ENCODE measurements around the gene CPEB3. TPM values are rescaled to one million over a fixed set of nuclear protein-coding genes. Genes with fewer than 3 reads are reported as not detected.

Gene CPEB3
- total and polyA plus RNA-seq, 9 of the 15 experiments (the other 6 are each of a cell fraction or from before 2014, with no cell fraction given): 0.15 to 1.2 (median 0.51) TPM

- Histone ChIP-seq H3K27me3 (ENCODE audit: control insufficient read depth in 2 of 2, insufficient read depth in 2 of 2, low read length in 2 of 2) (no peaks in the 10 kb centered on the region), H2AFZ (ENCODE audit: low read depth, low read length) (no peak overlapping the region), H3K9me3 (replicated peaks; ENCODE audit: control insufficient read depth, insufficient read depth, low read depth, low read length) (no peaks in the 10 kb centered on the region), H3K4me2 (ENCODE audit: insufficient read depth, low read length) (no peak overlapping the region), H3K27ac (ENCODE audit: extremely low read depth, low read depth, low read length) (no peak overlapping the region), H3K9ac (ENCODE audit: insufficient read depth in 1 of 2, low read depth in 2 of 2, low read length in 2 of 2) (no peak overlapping the region), H3K36me3 (ENCODE audit: control insufficient read depth, insufficient read depth, low read length) (peaks cover 16% of the 10 kb centered on the region; the same call in 1 of the 3 replicates), H3K4me1 (replicated peaks in 1 of 2; ENCODE audit: control insufficient read depth in 2 of 2, insufficient read depth in 2 of 2, low read length in 2 of 2) (no peaks in the 10 kb centered on the region), H3K9me1 (ENCODE audit: control insufficient read depth, insufficient read depth, low read length) (no peaks in the 10 kb centered on the region), H4K20me1 (replicated peaks; ENCODE audit: control insufficient read depth, insufficient read depth, low read length) (no peaks in the 10 kb centered on the region), H3K4me3 (no peak overlapping the region), H3K79me2 (ENCODE audit: control insufficient read depth, insufficient read depth, low read length) (no peaks in the 10 kb centered on the region; the same call in 1 of the 3 replicates)
- in situ Hi-C loops (cut with MboI) (no loop called here), intact Hi-C loops (cut with micrococcal nuclease) (no loop called here)
- POLR2A ChIA-PET: interaction anchor here (0.6 kb wide), 1 partner anchor 9 kb away, joined by 3 read pairs; no protein-coding TSS in a partner anchor
- CTCF ChIA-PET (ENCODE audit: low intra/inter-chr PET ratio): no interaction called here
- no peak for ATAC-seq
- no TSS peak for BruUV-seq (replicated peaks)
- no peak for FAIRE-seq
- DNase-seq (ENCODE audit: extremely low read depth in 1 of 4, low spot score in 3 of 4): no peak
- WGBS (ENCODE audit: insufficient coverage, low coverage, missing lambda C conversion rate): 90% methylated on average over 2 of the region's 2 CpGs
- TF ChIP-seq, protein P1, sequence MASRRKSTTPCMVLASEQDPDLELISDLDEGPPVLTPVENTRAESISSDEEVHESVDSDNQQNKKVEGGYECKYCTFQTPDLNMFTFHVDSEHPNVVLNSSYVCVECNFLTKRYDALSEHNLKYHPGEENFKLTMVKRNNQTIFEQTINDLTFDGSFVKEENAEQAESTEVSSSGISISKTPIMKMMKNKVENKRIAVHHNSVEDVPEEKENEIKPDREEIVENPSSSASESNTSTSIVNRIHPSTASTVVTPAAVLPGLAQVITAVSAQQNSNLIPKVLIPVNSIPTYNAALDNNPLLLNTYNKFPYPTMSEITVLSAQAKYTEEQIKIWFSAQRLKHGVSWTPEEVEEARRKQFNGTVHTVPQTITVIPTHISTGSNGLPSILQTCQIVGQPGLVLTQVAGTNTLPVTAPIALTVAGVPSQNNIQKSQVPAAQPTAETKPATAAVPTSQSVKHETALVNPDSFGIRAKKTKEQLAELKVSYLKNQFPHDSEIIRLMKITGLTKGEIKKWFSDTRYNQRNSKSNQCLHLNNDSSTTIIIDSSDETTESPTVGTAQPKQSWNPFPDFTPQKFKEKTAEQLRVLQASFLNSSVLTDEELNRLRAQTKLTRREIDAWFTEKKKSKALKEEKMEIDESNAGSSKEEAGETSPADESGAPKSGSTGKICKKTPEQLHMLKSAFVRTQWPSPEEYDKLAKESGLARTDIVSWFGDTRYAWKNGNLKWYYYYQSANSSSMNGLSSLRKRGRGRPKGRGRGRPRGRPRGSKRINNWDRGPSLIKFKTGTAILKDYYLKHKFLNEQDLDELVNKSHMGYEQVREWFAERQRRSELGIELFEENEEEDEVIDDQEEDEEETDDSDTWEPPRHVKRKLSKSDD (conservative IDR thresholded peaks at IDR 0.05; ENCODE audit: low read length): no peak
- no peak for TF ChIP-seq SAP30 (IDR thresholded peaks at IDR 0.05; ENCODE audit: borderline replicate concordance, insufficient read depth, low read depth, low read length, poor library complexity, severe bottlenecking)
- no peak for TF ChIP-seq MAFG (tag; conservative IDR thresholded peaks at IDR 0.05)
- TF ChIP-seq, protein P2, sequence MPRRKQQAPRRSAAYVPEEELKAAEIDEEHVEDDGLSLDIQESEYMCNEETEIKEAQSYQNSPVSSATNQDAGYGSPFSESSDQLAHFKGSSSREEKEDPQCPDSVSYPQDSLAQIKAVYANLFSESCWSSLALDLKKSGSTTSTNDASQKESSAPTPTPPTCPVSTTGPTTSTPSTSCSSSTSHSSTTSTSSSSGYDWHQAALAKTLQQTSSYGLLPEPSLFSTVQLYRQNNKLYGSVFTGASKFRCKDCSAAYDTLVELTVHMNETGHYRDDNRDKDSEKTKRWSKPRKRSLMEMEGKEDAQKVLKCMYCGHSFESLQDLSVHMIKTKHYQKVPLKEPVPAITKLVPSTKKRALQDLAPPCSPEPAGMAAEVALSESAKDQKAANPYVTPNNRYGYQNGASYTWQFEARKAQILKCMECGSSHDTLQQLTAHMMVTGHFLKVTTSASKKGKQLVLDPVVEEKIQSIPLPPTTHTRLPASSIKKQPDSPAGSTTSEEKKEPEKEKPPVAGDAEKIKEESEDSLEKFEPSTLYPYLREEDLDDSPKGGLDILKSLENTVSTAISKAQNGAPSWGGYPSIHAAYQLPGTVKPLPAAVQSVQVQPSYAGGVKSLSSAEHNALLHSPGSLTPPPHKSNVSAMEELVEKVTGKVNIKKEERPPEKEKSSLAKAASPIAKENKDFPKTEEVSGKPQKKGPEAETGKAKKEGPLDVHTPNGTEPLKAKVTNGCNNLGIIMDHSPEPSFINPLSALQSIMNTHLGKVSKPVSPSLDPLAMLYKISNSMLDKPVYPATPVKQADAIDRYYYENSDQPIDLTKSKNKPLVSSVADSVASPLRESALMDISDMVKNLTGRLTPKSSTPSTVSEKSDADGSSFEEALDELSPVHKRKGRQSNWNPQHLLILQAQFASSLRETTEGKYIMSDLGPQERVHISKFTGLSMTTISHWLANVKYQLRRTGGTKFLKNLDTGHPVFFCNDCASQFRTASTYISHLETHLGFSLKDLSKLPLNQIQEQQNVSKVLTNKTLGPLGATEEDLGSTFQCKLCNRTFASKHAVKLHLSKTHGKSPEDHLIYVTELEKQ (CRISPR knock-in tag; IDR thresholded peaks at IDR 0.05): no peak
- no peak for TF ChIP-seq ZBTB1 (CRISPR knock-in tag; IDR thresholded peaks at IDR 0.05; ENCODE audit: borderline replicate concordance, low read depth)
These were observed 25.7 kb upstream of the CPEB3 start for GRCh38 chr10:92316610-92317009.

All from K562 (cell line).